HCT116 (cell line): Measurements from ENCODE around the gene ADCY1. TPM values are rescaled to one million over a fixed set of nuclear protein-coding genes. Genes with fewer than 3 reads are reported as not detected.

Source experiments
- ATAC-seq: fragments of 200-7000 bp; cut with Tn5 transposase; 2 replicates; pipeline ENCODE4 v1.9.1; 2020; ENCODE audit warnings: mild to moderate bottlenecking, moderate library complexity
- BruUV-seq: library from RNA; stranded (reverse); fragments of 400-500 nt; replicated peaks from 2 replicates; lab custom pipeline; 2021; lab: Mats Ljungman, UMichigan
- CTCF ChIA-PET: fragments of 300-600 bp; sonication (Branson Sonifier 250); formaldehyde crosslinking; loops from one replicate; lab custom pipeline; 2021; ENCODE audit warnings: antibody characterized with exemption; lab: Charles Lee
- POLR2A ChIA-PET: fragments of 300-600, 350-600 bp; sonication (Branson Sonifier 250); formaldehyde crosslinking; loops from one replicate; lab custom pipeline; 2021; ENCODE audit warnings: antibody characterized with exemption; lab: Charles Lee
- RAD21 ChIA-PET, 2 experiments: fragments of 300-600 bp; sonication (Branson Sonifier 250); formaldehyde crosslinking; loops; one replicate each; lab custom pipeline; 2023; ENCODE audit warnings: low total read pairs in 2 of 2; ENCODE audit not compliant: uncharacterized antibody in 2 of 2, unreplicated experiment in 2 of 2, low non-redundant PET in 1 of 2; lab: Charles Lee
- DNase-seq: peaks from one replicate; pipeline ENCODE4 v3.0.0-alpha.2; 2010; ENCODE audit warnings: low read depth, low spot score
- H2AFZ ChIP-seq: fragments of 200-600 bp; shearing (Covaris generic), sonication (generic); 2 replicates; pipeline ENCODE4 v1.6.1; 2017; ENCODE audit warnings: low read depth, mixed run types, mixed read lengths, antibody characterized with exemption, low read length; ENCODE audit not compliant: poor library complexity, severe bottlenecking
- H3K27ac ChIP-seq: 2 replicates; pipeline ENCODE4 v1.5.1; 2012; ENCODE audit warnings: low read depth, low read length
- H3K27me3 ChIP-seq: fragments of 200-600 bp; sonication (generic); 2 replicates; pipeline ENCODE4 v1.6.1; 2016; ENCODE audit warnings: mixed run types, low read length, mixed read lengths; ENCODE audit not compliant: insufficient read depth
- H3K36me3 ChIP-seq, 2 experiments: fragments of 200-500 bp in 1 of 2; fragments of 200-600 bp in 1 of 2; sonication (Bioruptor generic) in 1 of 2; sonication (generic) in 1 of 2; 2 replicates each; pipeline versions ENCODE4 v1.5.1 to v1.6.1; 2014 to 2016; ENCODE audit warnings: low read length in 2 of 2, inconsistent platforms in 1 of 2, mixed read lengths in 1 of 2, mixed run types in 1 of 2; ENCODE audit not compliant: insufficient read depth in 2 of 2, control insufficient read depth in 1 of 2
- H3K4me1 ChIP-seq, 2 experiments: fragments of 200-600 bp in 1 of 2; sonication (generic) in 1 of 2; 2 replicates each; pipeline versions ENCODE4 v1.5.1 to v1.6.1; 2012 to 2017; ENCODE audit warnings: low read length in 2 of 2, inconsistent platforms in 1 of 2, mild to moderate bottlenecking in 1 of 2, mixed read lengths in 1 of 2, mixed run types in 1 of 2, moderate library complexity in 1 of 2; ENCODE audit not compliant: insufficient read depth in 2 of 2, control insufficient read depth in 1 of 2
- H3K4me2 ChIP-seq: fragments of 200-600 bp; sonication (generic); 2 replicates; pipeline ENCODE4 v1.6.1; 2017; ENCODE audit warnings: mixed run types, low read length, mixed read lengths
- H3K4me3 ChIP-seq, 2 experiments: fragments of 200-600 bp in 1 of 2; sonication (generic) in 1 of 2; replicated peaks in 1 of 2; 2 replicates each; pipeline ENCODE4 v1.5.1; 2011 to 2016; ENCODE audit warnings: low read length in 2 of 2, control low read depth in 1 of 2, low read depth in 1 of 2, mild to moderate bottlenecking in 1 of 2, mixed read lengths in 1 of 2, mixed run types in 1 of 2
- H3K79me2 ChIP-seq: fragments of 200-600 bp; sonication (generic); 2 replicates; pipeline ENCODE4 v1.6.1; 2017; ENCODE audit warnings: mild to moderate bottlenecking, mixed run types, low read length, moderate library complexity, mixed read lengths; ENCODE audit not compliant: insufficient read depth
- H3K9ac ChIP-seq: fragments of 200-600 bp; sonication (generic); 2 replicates; pipeline ENCODE4 v1.6.1; 2016; ENCODE audit warnings: low read length, mixed read lengths
- H3K9me2 ChIP-seq: fragments of 200-600 bp; sonication (generic), shearing (Covaris generic); 2 replicates; pipeline ENCODE4 v1.6.1; 2017; ENCODE audit warnings: mixed run types, mild to moderate bottlenecking, moderate library complexity; ENCODE audit not compliant: insufficient read depth
- H3K9me3 ChIP-seq, 2 experiments: fragments of 200-500 bp in 1 of 2; fragments of 200-600 bp in 1 of 2; sonication (Bioruptor generic) in 1 of 2; sonication (generic) in 1 of 2; 2 replicates each; pipeline ENCODE4 v1.6.1; 2014 to 2017; ENCODE audit warnings: low read length in 2 of 2, mixed read lengths in 2 of 2, inconsistent platforms in 1 of 2, low read depth in 1 of 2, mild to moderate bottlenecking in 1 of 2, mixed run types in 1 of 2, moderate library complexity in 1 of 2; ENCODE audit not compliant: control insufficient read depth in 1 of 2, insufficient read depth in 1 of 2
- H4K20me1 ChIP-seq: fragments of 200-600 bp; sonication (generic), shearing (Covaris generic); 2 replicates; pipeline ENCODE4 v1.6.1; 2017; ENCODE audit warnings: mixed run types, mild to moderate bottlenecking, moderate library complexity; ENCODE audit not compliant: insufficient read depth
- EZH2phosphoT487 ChIP-seq: fragments of 200-600 bp; IDR thresholded peaks from 2 replicates; pipeline ENCODE4 v1.6.1; 2018; ENCODE audit warnings: antibody characterized with exemption, borderline replicate concordance
- POLR2A ChIP-seq: IDR thresholded peaks from 2 replicates; pipeline ENCODE4 v1.7.0; 2011; ENCODE audit warnings: borderline replicate concordance; ENCODE audit not compliant: insufficient read depth, insufficient read length; ENCODE audit errors: extremely low read depth
- ZBTB33 ChIP-seq: IDR thresholded peaks from 2 replicates; pipeline ENCODE4 v1.6.1; 2011; ENCODE audit warnings: mild to moderate bottlenecking, low read length, moderate library complexity; ENCODE audit not compliant: insufficient replicate concordance; ENCODE audit errors: extremely low read depth
- intact Hi-C: fragments of 100-400 bp; cut with micrococcal nuclease; formaldehyde crosslinking; loops from 2 replicates; pipeline ENCODE4 v1.10.0; 2022
- total RNA-seq: library from RNA; stranded (reverse); gene quantifications from one replicate; pipeline ENCODE4 v1.2.1, GENCODE V29; 2021; ENCODE audit not compliant: unreplicated experiment

ADCY1 gene
- total RNA-seq, 1 experiment from 2014 or later = 0.05 TPM

GRCh38 chr7:45649560-45650346 is 75.6 kb downstream of the ADCY1 start:
- Histone ChIP-seq H2AFZ (no peak overlapping the region), H3K4me1 (no peaks in the 10 kb centered on the region), H3K79me2 (no peaks in the 10 kb centered on the region), H3K9me3 (no peaks in the 10 kb centered on the region), H3K27me3 (no peaks in the 10 kb centered on the region), H3K9me2 (no peaks in the 10 kb centered on the region), H3K4me3 (no peak overlapping the region), H3K27ac (no peak overlapping the region), H3K9ac (no peak overlapping the region), H3K4me2 (no peak overlapping the region), H3K36me3 (no peaks in the 10 kb centered on the region), H4K20me1 (no peaks in the 10 kb centered on the region)
- RAD21 ChIA-PET = no interaction called here
- intact Hi-C loops = no loop called here
- POLR2A ChIA-PET = no interaction called here
- ATAC-seq (no peak), DNase-seq (no peak)
- no TSS peak for BruUV-seq
- CTCF ChIA-PET = interaction anchor here (2.0 kb wide), 1 partner anchor 14 kb away, joined by 6 read pairs; no protein-coding TSS in a partner anchor
- TF ChIP-seq ZBTB33 (no peak), POLR2A (no peak), EZH2phosphoT487 (no peak)
